ENCODE measurements around the gene NEU2. TPM values are rescaled to one million over a fixed set of nuclear protein-coding genes. Genes with fewer than 3 reads are reported as not detected.
"Not testable (repeated sequence)": the region's sequence is repeated elsewhere in the genome, so short reads cannot be mapped to it uniquely, and the experiment has no call there.

NEU2 gene
- total RNA-seq, 1 experiment from 2014 or later: not detected

GRCh38 chr2:233063976-233064411 lies 31.5 kb downstream of the NEU2 start:
- H3K9me3 ChIP-seq (ENCODE audit: low read depth, low read length, poor library complexity, severe bottlenecking): no peaks in the 10 kb centered on the region
- intact Hi-C loops (cut with micrococcal nuclease; ENCODE audit: unreplicated experiment): no loop called here
- H3K27me3 ChIP-seq (replicated peaks; ENCODE audit: insufficient read depth, low read depth, low read length, poor library complexity): no peaks in the 10 kb centered on the region
- TF ChIP-seq CTCF (conservative IDR thresholded peaks at IDR 0.05; ENCODE audit: low read depth, low read length) (no peak), EZH2 (IDR thresholded peaks at IDR 0.05; ENCODE audit: borderline replicate concordance, low read depth, low read length, poor library complexity, severe bottlenecking) (no peak)
- DNase-seq (ENCODE audit: low spot score): no peak
- ChIA-PET POLR2A (ENCODE audit: low non-redundant PET) (no interaction called here), CTCF (no interaction called here)
- no peaks in the 10 kb centered on the region for H3K4me1 ChIP-seq (ENCODE audit: insufficient read depth, low read length, poor library complexity, severe bottlenecking)
- no peak overlapping the region for H3K4me3 ChIP-seq (ENCODE audit: low read depth, low read length, poor library complexity, severe bottlenecking)
- no peak overlapping the region for H3K27ac ChIP-seq (ENCODE audit: low read depth, low read length, poor library complexity, severe bottlenecking)
- BruUV-seq (replicated peaks): no TSS peak
- H3K36me3 ChIP-seq (ENCODE audit: insufficient read depth, low read length, poor library complexity, severe bottlenecking): no peaks in the 10 kb centered on the region

GRCh38 chr2:233064530-233065199 lies 32.2 kb downstream of the NEU2 start:
- intact Hi-C loops (cut with micrococcal nuclease; ENCODE audit: unreplicated experiment): no loop called here
- no peak for TF ChIP-seq CTCF (conservative IDR thresholded peaks at IDR 0.05; ENCODE audit: low read depth, low read length)
- no peak for TF ChIP-seq EZH2 (IDR thresholded peaks at IDR 0.05; ENCODE audit: borderline replicate concordance, low read depth, low read length, poor library complexity, severe bottlenecking)
- Histone ChIP-seq H3K9me3 (ENCODE audit: low read depth, low read length, poor library complexity, severe bottlenecking) (no peaks in the 10 kb centered on the region), H3K4me1 (ENCODE audit: insufficient read depth, low read length, poor library complexity, severe bottlenecking) (no peaks in the 10 kb centered on the region), H3K36me3 (ENCODE audit: insufficient read depth, low read length, poor library complexity, severe bottlenecking) (no peaks in the 10 kb centered on the region), H3K4me3 (ENCODE audit: low read depth, low read length, poor library complexity, severe bottlenecking) (no peak overlapping the region), H3K27ac (ENCODE audit: low read depth, low read length, poor library complexity, severe bottlenecking) (no peak overlapping the region), H3K27me3 (replicated peaks; ENCODE audit: insufficient read depth, low read depth, low read length, poor library complexity) (no peaks in the 10 kb centered on the region)
- POLR2A ChIA-PET (ENCODE audit: low non-redundant PET): no interaction called here
- no peak for DNase-seq (ENCODE audit: low spot score)
- BruUV-seq (replicated peaks): no TSS peak
- CTCF ChIA-PET: no interaction called here

GRCh38 chr2:233065200-233065589 lies 32.7 kb downstream of the NEU2 start:
- BruUV-seq (replicated peaks); H3K9me3 ChIP-seq (ENCODE audit: low read depth, low read length, poor library complexity, severe bottlenecking); DNase-seq (ENCODE audit: low spot score); H3K4me3 ChIP-seq (ENCODE audit: low read depth, low read length, poor library complexity, severe bottlenecking); H3K36me3 ChIP-seq (ENCODE audit: insufficient read depth, low read length, poor library complexity, severe bottlenecking); H3K4me1 ChIP-seq (ENCODE audit: insufficient read depth, low read length, poor library complexity, severe bottlenecking); intact Hi-C loops (cut with micrococcal nuclease; ENCODE audit: unreplicated experiment); H3K27ac ChIP-seq (ENCODE audit: low read depth, low read length, poor library complexity, severe bottlenecking); CTCF ChIA-PET; H3K27me3 ChIP-seq (replicated peaks; ENCODE audit: insufficient read depth, low read depth, low read length, poor library complexity); POLR2A ChIA-PET (ENCODE audit: low non-redundant PET): not testable (repeated sequence)

GRCh38 chr2:233065954-233066470 lies 33.5 kb downstream of the NEU2 start:
- intact Hi-C loops (cut with micrococcal nuclease; ENCODE audit: unreplicated experiment): no loop called here
- ChIA-PET CTCF (no interaction called here), POLR2A (ENCODE audit: low non-redundant PET) (no interaction called here)
- H3K9me3 ChIP-seq (ENCODE audit: low read depth, low read length, poor library complexity, severe bottlenecking): no peaks in the 10 kb centered on the region
- no peaks in the 10 kb centered on the region for H3K4me1 ChIP-seq (ENCODE audit: insufficient read depth, low read length, poor library complexity, severe bottlenecking)
- DNase-seq (ENCODE audit: low spot score): no peak
- no peak overlapping the region for H3K4me3 ChIP-seq (ENCODE audit: low read depth, low read length, poor library complexity, severe bottlenecking)
- no peaks in the 10 kb centered on the region for H3K27me3 ChIP-seq (replicated peaks; ENCODE audit: insufficient read depth, low read depth, low read length, poor library complexity)
- no peak for TF ChIP-seq CTCF (conservative IDR thresholded peaks at IDR 0.05; ENCODE audit: low read depth, low read length)
- no peak for TF ChIP-seq EZH2 (IDR thresholded peaks at IDR 0.05; ENCODE audit: borderline replicate concordance, low read depth, low read length, poor library complexity, severe bottlenecking)
- H3K36me3 ChIP-seq (ENCODE audit: insufficient read depth, low read length, poor library complexity, severe bottlenecking): no peaks in the 10 kb centered on the region
- no peak overlapping the region for H3K27ac ChIP-seq (ENCODE audit: low read depth, low read length, poor library complexity, severe bottlenecking)
- BruUV-seq (replicated peaks): no TSS peak
